ENCODE data around the gene TUT1.
A peak's percentile ranks its signal among the peaks of the same experiment; 100 is the strongest.

Gene TUT1

GRCh38 chr11:62547691-62548281 is 43.5 kb downstream of the TUT1 start:
- no peak overlapping the region for H3K4me3 ChIP-seq (ENCODE audit: low read depth, low read length)
- TF ChIP-seq CTCF (IDR thresholded peaks at IDR 0.05; ENCODE audit: low read depth, low read length, missing control alignments) = no peak
- no peak for DNase-seq (ENCODE audit: low read depth)

- no peak overlapping the region for H3K4me3 ChIP-seq (ENCODE audit: low read depth, low read length)
- TF ChIP-seq CTCF (IDR thresholded peaks at IDR 0.05; ENCODE audit: low read depth, low read length, missing control alignments) = no peak
- no peak for DNase-seq (ENCODE audit: low read depth)
Measured at GRCh38 chr11:62546929-62547625, 44.2 kb downstream of the TUT1 start.

GRCh38 chr11:62546244-62546928 is 44.9 kb downstream of the TUT1 start, which contains the start of gene AHNAK:
Gene AHNAK (minus strand): TSS chr11:62546806. CDS start chr11:62536098, 10,708 bp downstream.
- H3K4me3 ChIP-seq (ENCODE audit: low read depth, low read length) = peak within 1 kb of the TSS; percentile 59
- TF ChIP-seq CTCF (IDR thresholded peaks at IDR 0.05; ENCODE audit: low read depth, low read length, missing control alignments) = no peak
- DNase-seq (ENCODE audit: low read depth) = no peak

GRCh38 chr11:62545437-62546243 is 45.7 kb downstream of the TUT1 start:
- TF ChIP-seq CTCF (IDR thresholded peaks at IDR 0.05; ENCODE audit: low read depth, low read length, missing control alignments) = peak; percentile 5
- no peak for DNase-seq (ENCODE audit: low read depth)
- H3K4me3 ChIP-seq (ENCODE audit: low read depth, low read length) = peak overlapping the region; percentile 59

- DNase-seq (ENCODE audit: low read depth) = no peak
Measured at GRCh38 chr11:62544581-62545436, 46.5 kb downstream of the TUT1 start.

More at GRCh38 chr11:62544581-62545436, 46.5 kb downstream of the TUT1 start:
- TF ChIP-seq CTCF (IDR thresholded peaks at IDR 0.05; ENCODE audit: low read depth, low read length, missing control alignments) = no peak
- peak overlapping the region; percentile 59 for H3K4me3 ChIP-seq (ENCODE audit: low read depth, low read length)

Data from GM12864 (cell line).